Lower leg skin (tissue), 4 donors: ENCODE measurements around the gene SP6. TPM values are rescaled to one million over a fixed set of nuclear protein-coding genes. Genes with fewer than 3 reads are reported as not detected.

Source experiments
- DNase-seq, 2 donors: peaks; one replicate each; pipeline ENCODE4 v3.0.0-alpha.2; 2019; ENCODE audit warnings: low spot score in 2 of 2
- H3K4me3 ChIP-seq: fragments of 200-600 bp; sonication (generic); 2 replicates; pipeline ENCODE4 v1.5.1; 2017; ENCODE audit warnings: mild to moderate bottlenecking, low read depth; ENCODE audit not compliant: poor library complexity, severe bottlenecking
- CTCF ChIP-seq, 3 donors: fragments of 450-650 bp; IDR thresholded peaks; one replicate each; pipeline ENCODE4 v1.5.1; 2016; ENCODE audit warnings: antibody characterized with exemption in 3 of 3, mild to moderate bottlenecking in 3 of 3, moderate library complexity in 2 of 3
- POLR2A ChIP-seq, 2 donors: fragments of 450-650 bp; IDR thresholded peaks; one replicate each; pipeline ENCODE4 v1.6.1; 2016 to 2017; ENCODE audit warnings: antibody characterized with exemption in 2 of 2, mild to moderate bottlenecking in 1 of 2, moderate library complexity in 1 of 2
- WGBS, 2 donors: methylation state at CpG; one replicate each; pipeline ENCODE4 v1.1.5; 2018; 5-methylcytosine and 5-hydroxymethylcytosine counted together
- intact Hi-C: fragments of 100-400 bp; cut with DNase I; formaldehyde crosslinking; loops from one replicate; pipeline ENCODE4 v1.15.0; 2023; ENCODE audit warnings: low total_unique reads
- total RNA-seq, 4 donors: library from RNA; depleted of rRNA; stranded (reverse); fragments of >200 nt; gene quantifications; one replicate each; pipeline ENCODE4 v1.1.0, GENCODE V29; 2016

Gene SP6
- total RNA-seq, 4 donors from 2014 or later = 21.9 to 29.9 (median 24.7) TPM

- intact Hi-C loops = no loop called here
- peak in 1 of 2 donors; percentile 30 for TF ChIP-seq POLR2A (IDR thresholded peaks at IDR 0.05)
- TF ChIP-seq CTCF (IDR thresholded peaks at IDR 0.05) = peak in 1 of 3 donors; percentile 100
- H3K4me3 ChIP-seq = peak within 1 kb of the TSS; percentile 75
- peak; percentile 100 for DNase-seq
- 0 to 1% methylated on average over 43 to 53 of the region's 70 CpGs for WGBS, 2 donors
Measured at GRCh38 chr17:47895856-47896671, 45.1 kb upstream of the SP6 start, which contains the start of gene SP2. TSS of gene SP2 (plus strand) at chr17:47896236. CDS start at chr17:47896287, 51 bp downstream.

DNA sequence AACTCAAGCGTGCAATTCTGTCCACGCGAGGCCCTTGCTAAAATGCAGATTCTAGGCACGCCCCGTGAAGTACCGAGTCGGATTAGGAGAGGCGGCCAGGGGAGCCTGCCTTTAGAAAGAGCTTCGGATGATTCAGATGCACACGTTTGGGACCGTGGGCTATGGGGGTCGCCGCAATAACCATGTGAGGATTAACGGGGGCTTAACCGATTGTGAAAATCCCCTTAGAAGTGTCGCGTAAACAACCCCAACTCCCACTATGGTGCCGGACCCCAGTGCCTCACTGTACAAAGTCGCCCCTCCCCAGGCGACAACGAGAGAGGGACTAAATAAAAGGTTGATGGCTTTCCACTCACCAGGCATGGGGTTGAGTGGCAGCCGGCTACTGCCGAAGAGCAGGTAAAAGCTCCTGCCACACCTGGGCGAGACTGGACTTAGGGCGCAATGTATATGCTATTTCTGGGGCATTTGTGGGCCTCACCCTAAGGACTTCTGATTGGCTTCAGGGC is 44.4 kb upstream of the SP6 start:
- WGBS, 2 donors = 0 to 1% methylated on average over 23 to 25 of the region's 25 CpGs
- DNase-seq = peak in 1 of 2 donors; percentile 86
- intact Hi-C loops = no loop called here
- TF ChIP-seq POLR2A (IDR thresholded peaks at IDR 0.05) (peak in 1 of 2 donors; percentile 78), CTCF (IDR thresholded peaks at IDR 0.05) (no peak)
- H3K4me3 ChIP-seq = peak overlapping the region; percentile 75

- WGBS, 2 donors = 28 to 32% methylated on average over 11 of the region's 11 CpGs
- TF ChIP-seq CTCF (IDR thresholded peaks at IDR 0.05) (no peak), POLR2A (IDR thresholded peaks at IDR 0.05) (no peak)
- H3K4me3 ChIP-seq = peak overlapping the region; percentile 75
- intact Hi-C loops = no loop called here
- no peak for DNase-seq
Measured at GRCh38 chr17:47894498-47895346, 43.8 kb upstream of the SP6 start.

GRCh38 chr17:47891545-47892088 is 40.7 kb upstream of the SP6 start:
- intact Hi-C loops = no loop called here
- TF ChIP-seq POLR2A (IDR thresholded peaks at IDR 0.05) (no peak), CTCF (IDR thresholded peaks at IDR 0.05) (no peak)
- no peak for DNase-seq
- WGBS, 2 donors = 93 to 96% methylated on average over 4 of the region's 4 CpGs
- no peak overlapping the region for H3K4me3 ChIP-seq

GRCh38 chr17:47889734-47890529 is 39.0 kb upstream of the SP6 start:
- intact Hi-C loops = loop anchor here (2.0 kb wide), 1 partner anchor 49 kb away; the partner anchor contains the start of gene SCRN2
- DNase-seq = peak; percentile 84 to 98
- 39 to 40% methylated on average over 11 of the region's 11 CpGs for WGBS, 2 donors
- H3K4me3 ChIP-seq = no peak overlapping the region
- TF ChIP-seq POLR2A (IDR thresholded peaks at IDR 0.05) (no peak), CTCF (IDR thresholded peaks at IDR 0.05) (peak in 1 of 3 donors; percentile 70)
